Glutamatergic neuron (in vitro differentiated cells): Measurements from ENCODE around the gene KLHL8. TPM values are rescaled to one million over a fixed set of nuclear protein-coding genes. Genes with fewer than 3 reads are reported as not detected.

ENCODE experiments used
- DNase-seq: peaks from one replicate; pipeline ENCODE4 v3.0.0; 2022
- H3K27ac Mint-ChIP-seq: one replicate; pipeline ENCODE4 v1.8.0; 2020; ENCODE audit warnings: mild to moderate bottlenecking, mixed read lengths, inconsistent platforms; ENCODE audit not compliant: unreplicated experiment
- H3K27me3 Mint-ChIP-seq: one replicate; pipeline ENCODE4 v1.8.0; 2020; ENCODE audit warnings: mild to moderate bottlenecking, moderate library complexity, mixed read lengths, inconsistent platforms; ENCODE audit not compliant: unreplicated experiment
- H3K36me3 Mint-ChIP-seq: one replicate; pipeline ENCODE4 v1.8.0; 2020; ENCODE audit warnings: mild to moderate bottlenecking, mixed read lengths, inconsistent platforms; ENCODE audit not compliant: unreplicated experiment
- H3K4me1 Mint-ChIP-seq: one replicate; pipeline ENCODE4 v1.8.0; 2020; ENCODE audit warnings: mild to moderate bottlenecking, low read depth, mixed read lengths, inconsistent platforms; ENCODE audit not compliant: unreplicated experiment
- H3K4me3 Mint-ChIP-seq: one replicate; pipeline ENCODE4 v1.8.0; 2020; ENCODE audit warnings: mild to moderate bottlenecking, mixed read lengths, inconsistent platforms; ENCODE audit not compliant: unreplicated experiment
- H3K9me3 Mint-ChIP-seq: one replicate; pipeline ENCODE4 v1.8.0; 2020; ENCODE audit warnings: mild to moderate bottlenecking, moderate library complexity, mixed read lengths, inconsistent platforms; ENCODE audit not compliant: unreplicated experiment
- total RNA-seq: library from RNA; stranded (reverse); fragmentation: NEBNext Ultra II Directional; extraction: Animal tissue kit (Norgen Biotek cat#: 25700); gene quantifications from one replicate; pipeline ENCODE4 v1.2.1, GENCODE V29; 2021; ENCODE audit not compliant: unreplicated experiment
- TF ChIP-seq, protein P1 (sequence below): fragments of 200-600 bp; sonication (generic); IDR thresholded peaks from one replicate; pipeline ENCODE4 v1.5.0; 2021; ENCODE audit not compliant: partially characterized antibody, unreplicated experiment

Gene KLHL8
- total RNA-seq, 1 donor from 2014 or later, result 16.6 TPM

DNA sequence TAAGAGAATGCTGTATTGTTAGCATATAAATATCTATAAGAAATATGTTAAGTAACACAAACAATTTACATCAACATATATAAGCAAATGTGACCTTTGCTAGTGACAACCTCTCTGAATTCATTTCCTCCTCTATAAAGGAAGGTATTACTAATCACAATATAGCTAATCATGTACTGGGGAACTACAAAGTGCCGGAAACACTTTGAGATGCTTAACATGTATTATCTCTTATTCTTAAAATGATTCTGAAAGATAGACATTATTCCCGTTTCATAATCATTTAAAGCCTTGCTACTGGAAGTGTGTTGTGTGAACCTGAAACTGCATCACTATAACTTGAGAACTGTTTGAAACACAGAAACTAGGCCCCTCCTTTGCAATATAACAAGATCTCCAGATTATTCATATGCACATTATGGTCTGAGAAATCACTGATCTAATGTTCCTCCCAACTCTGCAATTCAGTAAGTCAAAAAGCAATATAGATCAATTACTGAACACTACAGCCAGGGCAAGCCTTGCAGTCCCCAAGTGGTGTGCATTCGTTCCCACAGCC is 54.0 kb downstream of the KLHL8 start:
- no peaks in the 10 kb centered on the region for H3K27me3 Mint-ChIP-seq
- no peak overlapping the region for H3K27ac Mint-ChIP-seq
- H3K4me1 Mint-ChIP-seq, result no peaks in the 10 kb centered on the region
- H3K4me3 Mint-ChIP-seq, result no peak overlapping the region
- no peaks in the 10 kb centered on the region for H3K9me3 Mint-ChIP-seq
- H3K36me3 Mint-ChIP-seq, result no peaks in the 10 kb centered on the region
- TF ChIP-seq, protein P1, sequence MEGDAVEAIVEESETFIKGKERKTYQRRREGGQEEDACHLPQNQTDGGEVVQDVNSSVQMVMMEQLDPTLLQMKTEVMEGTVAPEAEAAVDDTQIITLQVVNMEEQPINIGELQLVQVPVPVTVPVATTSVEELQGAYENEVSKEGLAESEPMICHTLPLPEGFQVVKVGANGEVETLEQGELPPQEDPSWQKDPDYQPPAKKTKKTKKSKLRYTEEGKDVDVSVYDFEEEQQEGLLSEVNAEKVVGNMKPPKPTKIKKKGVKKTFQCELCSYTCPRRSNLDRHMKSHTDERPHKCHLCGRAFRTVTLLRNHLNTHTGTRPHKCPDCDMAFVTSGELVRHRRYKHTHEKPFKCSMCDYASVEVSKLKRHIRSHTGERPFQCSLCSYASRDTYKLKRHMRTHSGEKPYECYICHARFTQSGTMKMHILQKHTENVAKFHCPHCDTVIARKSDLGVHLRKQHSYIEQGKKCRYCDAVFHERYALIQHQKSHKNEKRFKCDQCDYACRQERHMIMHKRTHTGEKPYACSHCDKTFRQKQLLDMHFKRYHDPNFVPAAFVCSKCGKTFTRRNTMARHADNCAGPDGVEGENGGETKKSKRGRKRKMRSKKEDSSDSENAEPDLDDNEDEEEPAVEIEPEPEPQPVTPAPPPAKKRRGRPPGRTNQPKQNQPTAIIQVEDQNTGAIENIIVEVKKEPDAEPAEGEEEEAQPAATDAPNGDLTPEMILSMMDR, result no peak
- no peak for DNase-seq

DNA sequence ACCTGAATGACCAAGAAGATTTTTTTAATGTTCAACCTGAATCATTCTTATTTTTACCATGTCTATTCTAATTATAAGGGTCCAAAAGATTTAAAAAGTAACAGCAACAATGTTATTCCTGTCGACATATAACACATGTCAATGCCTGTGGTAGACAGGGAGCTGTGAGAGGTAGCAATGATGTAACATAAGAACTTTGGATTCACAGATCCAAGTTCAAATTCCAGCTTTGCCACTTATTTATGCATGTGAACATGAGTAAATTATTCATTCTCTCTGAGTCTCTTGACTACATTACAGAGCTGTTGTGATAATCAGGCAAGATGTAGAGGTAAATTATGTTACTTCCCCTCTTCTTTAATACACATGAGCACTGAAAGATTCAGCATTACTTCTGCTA is 54.5 kb downstream of the KLHL8 start:
- Mint-ChIP-seq H3K36me3 (no peaks in the 10 kb centered on the region), H3K4me1 (no peaks in the 10 kb centered on the region), H3K27me3 (no peaks in the 10 kb centered on the region), H3K9me3 (no peaks in the 10 kb centered on the region), H3K27ac (no peak overlapping the region), H3K4me3 (no peak overlapping the region)
- TF ChIP-seq, protein P1, result no peak
- no peak for DNase-seq

DNA sequence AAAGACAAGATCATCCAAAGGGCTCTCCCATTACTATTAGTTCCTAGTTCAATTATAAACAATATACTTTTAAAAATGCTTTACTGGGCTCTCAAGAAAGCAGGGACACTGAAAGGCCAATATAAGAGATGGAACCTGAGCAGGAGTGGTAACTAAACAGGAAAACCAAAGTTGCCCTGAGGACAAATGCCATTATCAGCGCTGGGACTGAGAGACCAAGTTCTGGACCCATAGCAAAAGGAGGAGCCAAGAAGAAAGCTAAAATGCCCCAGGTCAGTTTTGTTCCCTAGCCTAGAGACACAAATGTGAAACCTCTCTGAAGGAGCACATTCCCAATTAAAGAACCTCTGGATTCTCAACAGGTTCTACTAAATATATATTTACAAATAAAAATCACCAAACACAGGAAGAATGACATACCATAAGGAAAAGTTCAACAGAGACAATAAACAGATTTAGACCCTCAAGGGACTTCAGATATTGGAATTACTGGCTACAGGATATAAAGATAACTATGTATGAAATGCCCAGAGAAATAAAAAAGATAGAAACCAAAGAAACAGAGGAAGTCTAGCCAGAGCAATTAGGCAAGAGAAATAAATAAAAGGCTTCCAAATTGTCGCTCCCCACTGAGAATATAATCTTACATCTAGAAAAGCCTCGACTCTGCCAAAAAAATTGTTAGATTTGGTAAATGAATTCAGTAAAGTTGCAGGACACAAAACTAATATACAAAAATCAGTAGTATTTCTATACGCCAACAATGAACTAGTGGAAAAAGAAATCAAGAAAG is 67.1 kb downstream of the KLHL8 start:
- Mint-ChIP-seq H3K4me1 (peaks cover 8% of the 10 kb centered on the region), H3K27ac (no peak overlapping the region), H3K4me3 (no peak overlapping the region), H3K9me3 (no peaks in the 10 kb centered on the region), H3K27me3 (no peaks in the 10 kb centered on the region), H3K36me3 (no peaks in the 10 kb centered on the region)
- DNase-seq, result no peak
- TF ChIP-seq, protein P1, result no peak

DNA sequence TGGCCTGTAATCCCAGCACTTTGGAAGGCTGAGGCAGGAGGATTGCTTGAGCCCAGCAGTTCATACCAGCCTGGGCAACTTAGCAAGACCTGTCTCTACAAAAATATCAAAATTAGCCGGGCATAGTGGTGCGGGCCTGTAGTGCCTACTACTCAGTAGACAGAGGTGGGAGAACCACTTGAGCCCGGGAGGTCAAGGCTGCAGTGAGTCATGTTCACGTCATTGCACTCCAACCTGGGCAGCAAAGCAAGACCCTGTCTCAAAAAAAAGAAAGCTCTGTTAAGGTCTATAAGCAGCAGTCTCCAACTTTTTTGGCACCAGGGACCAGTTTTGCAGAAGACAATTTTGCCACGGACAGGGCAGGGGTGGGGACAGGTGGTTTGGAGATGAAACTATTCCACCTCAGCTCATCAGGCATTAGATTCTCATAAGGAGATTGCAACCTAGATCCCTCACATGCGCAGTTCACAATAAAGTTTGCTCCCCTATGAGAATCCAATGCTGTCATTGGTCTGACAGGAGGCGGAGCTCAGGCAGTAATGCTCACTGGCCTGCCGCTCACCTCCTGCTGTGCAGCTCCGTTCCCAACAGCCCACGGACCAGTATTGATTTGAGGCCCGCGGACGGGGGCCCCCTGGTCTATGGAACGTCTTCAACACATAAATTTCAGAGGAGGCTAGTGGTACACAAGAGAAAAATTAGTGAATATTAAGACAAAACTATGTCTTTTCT is 67.9 kb downstream of the KLHL8 start:
- TF ChIP-seq, protein P1, result no peak
- Mint-ChIP-seq H3K27ac (no peak overlapping the region), H3K4me1 (peaks cover 8% of the 10 kb centered on the region), H3K4me3 (no peak overlapping the region), H3K36me3 (no peaks in the 10 kb centered on the region), H3K27me3 (no peaks in the 10 kb centered on the region), H3K9me3 (no peaks in the 10 kb centered on the region)
- peak; percentile 33 for DNase-seq

DNA sequence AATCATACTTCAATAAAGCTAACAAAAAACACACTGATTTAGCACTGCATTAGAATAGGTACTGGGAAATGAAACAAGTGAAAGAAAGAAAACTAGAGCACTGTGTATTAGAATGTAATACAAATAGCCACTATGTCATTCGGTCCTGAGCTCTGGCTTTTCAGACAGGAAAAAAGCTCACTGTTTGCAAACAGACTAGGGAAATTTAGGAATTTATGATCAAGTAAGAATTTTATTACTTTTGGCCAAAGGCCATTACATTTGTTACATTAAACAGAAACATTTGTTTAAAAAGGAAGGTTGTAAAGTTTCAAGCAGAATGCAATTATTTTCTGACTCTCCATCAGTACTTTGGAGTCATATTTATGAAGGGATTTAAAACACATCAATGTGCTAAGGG is 68.7 kb downstream of the KLHL8 start:
- no peak overlapping the region for H3K4me3 Mint-ChIP-seq
- H3K4me1 Mint-ChIP-seq, result peaks cover 8% of the 10 kb centered on the region
- H3K27ac Mint-ChIP-seq, result no peak overlapping the region
- H3K36me3 Mint-ChIP-seq, result no peaks in the 10 kb centered on the region
- TF ChIP-seq, protein P1, result no peak
- H3K9me3 Mint-ChIP-seq, result no peaks in the 10 kb centered on the region
- no peaks in the 10 kb centered on the region for H3K27me3 Mint-ChIP-seq
- no peak for DNase-seq
